GM18858 (cell line): ENCODE data around the gene SND1.
"Not testable (repeated sequence)": the region's sequence is repeated elsewhere in the genome, so short reads cannot be mapped to it uniquely, and the experiment has no call there.

ENCODE experiments used
- ATAC-seq: cut with Tn5 transposase; IDR thresholded peaks from one replicate; pipeline ENCODE4 v1.9.1; 2021; ENCODE audit not compliant: unreplicated experiment

SND1 gene

DNA sequence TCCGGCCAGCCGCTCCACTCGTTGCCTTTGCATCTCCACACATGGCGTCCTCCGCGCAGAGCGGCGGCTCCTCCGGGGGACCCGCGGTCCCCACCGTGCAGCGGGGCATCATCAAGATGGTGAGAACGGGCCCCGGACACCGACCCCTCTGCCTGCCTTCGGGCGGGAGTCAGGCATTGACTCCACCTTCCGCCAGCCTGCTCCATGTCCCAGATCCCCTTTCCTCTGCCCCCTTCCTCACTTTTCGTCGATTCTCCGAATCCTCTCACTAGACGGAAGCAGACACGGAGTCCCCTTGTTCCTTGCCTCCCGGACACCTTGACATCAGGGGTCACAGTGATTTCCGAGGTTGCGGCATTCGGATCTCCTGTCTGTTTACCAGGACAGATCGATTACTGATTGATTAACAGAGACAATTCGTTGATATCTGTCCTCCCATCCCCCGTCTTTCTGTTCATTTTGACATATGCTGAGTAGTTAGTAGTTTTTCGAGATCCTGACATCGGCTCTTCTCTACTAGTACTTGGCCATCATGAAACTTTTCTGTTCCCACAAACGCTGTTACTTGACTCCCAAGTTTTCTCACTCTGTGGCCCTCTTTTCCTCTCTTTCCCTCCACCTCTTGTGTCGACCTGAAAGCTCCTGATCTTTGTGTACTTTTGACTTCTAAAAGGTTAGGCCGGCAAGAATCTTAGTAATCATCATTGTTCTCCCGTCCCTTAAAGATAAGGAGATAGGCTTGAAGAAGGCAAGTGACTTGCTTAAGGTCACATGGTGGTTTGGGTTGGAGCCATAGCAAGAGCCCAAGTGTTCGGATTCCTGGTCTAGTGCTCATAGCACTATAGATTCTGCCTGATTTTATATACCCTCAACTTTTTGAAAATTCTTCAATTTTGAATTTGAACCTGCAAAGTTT is 597 bp downstream of the SND1 start:
- ATAC-seq, result peak; percentile 2

DNA sequence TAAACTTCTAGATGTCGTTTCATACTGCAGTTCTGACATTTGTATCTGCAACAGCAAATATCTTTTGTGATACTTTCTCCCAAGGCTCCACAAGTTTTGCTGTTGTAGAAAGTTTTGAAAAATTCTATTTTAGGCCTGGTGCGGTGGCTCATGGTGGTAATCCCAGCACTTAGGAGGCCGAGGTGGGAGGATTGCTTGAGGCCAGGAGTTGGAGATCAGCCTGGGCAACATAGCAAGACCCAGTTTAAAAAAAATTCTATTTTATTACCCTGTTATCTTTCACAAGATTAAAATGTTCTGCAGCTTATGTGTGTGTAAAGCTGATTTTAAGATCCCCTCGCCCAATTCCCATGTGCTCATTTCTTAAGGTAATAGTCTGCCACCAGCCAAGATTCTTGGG is 1.4 kb downstream of the SND1 start:
- no peak for ATAC-seq

DNA sequence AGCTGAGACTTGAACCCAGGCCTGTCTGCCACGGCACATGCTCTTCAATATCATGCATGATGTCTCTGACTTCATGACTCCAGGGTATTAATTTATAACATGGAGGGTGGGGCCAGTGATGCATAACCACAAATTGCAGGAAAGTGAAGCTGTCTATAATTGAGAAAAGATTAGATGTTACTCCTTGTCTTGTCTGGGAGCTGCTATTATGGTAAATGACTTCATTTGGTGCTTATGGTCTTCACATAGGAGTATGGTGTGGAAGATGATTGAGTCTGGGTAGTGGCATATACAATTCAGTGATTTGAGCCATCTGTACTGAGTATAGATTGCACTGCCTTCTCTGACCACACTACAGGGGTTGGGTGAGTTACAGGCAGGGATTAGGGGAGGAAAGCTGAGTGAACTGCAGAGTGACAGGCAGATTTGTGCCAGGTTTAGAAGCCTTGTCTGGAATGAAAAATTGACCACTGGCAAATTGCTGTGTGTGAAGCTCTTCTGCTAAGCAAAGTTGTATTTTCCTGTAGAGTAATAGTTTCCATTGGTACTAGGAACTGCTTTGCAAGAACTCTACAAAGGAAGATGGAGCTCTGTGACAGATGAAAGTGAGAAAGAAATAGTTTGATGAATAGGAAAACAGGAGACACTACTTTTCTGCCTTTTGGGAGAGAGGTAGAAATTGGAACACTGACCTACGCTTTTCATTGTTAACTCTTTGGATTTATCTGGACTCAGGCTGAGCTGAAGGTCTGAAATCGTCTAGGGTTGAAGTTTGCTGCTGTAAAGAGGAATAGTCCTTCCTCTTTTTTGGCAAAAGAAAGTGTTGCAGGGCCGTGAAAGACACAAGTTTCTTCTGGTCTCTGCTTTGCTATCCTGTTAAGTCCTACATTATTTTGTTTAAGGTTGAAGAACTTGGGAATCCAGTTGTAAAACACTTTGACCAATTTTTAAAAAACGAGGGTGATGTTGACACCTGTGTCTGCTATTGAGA is 2.7 kb downstream of the SND1 start:
- no peak for ATAC-seq

DNA sequence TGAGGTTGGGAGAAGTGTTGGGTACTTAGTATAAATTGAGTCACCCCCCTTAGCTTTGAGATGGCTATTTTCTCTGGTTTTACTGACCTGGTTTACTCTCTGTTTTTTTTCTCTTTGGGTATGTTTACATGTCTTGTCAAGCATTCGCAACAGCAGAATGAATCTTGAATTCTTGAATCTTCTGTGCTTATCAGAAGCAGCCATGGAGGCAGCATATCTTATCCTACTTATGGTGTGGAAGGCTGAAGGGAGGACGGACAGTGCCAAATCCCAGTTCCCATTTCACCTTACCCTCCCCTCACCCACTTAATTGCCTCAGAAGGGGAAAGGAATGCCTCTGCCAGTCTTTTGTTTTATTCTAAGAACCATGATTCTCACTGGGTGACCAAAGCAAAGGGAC is 3.7 kb downstream of the SND1 start:
- no peak for ATAC-seq

DNA sequence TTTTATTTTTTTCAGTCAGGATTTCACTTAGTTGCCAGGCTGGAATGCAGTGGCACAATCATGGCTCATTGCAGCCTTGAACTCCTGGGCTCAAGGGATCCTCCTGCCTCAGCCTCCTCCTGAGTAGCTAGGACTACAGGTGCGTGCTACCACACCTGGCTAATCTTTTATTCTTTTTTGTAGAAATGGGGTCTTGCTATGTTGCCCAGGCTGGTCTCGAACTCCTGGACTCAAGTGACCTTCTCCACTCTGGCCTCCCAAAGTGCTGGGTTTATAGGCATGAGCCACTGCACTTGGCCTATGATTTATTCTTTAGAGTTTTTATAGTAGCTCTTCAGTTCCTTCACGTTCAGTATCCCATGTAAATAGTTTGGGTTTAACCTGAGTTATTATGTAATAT is 5.5 kb downstream of the SND1 start:
- no peak for ATAC-seq

DNA sequence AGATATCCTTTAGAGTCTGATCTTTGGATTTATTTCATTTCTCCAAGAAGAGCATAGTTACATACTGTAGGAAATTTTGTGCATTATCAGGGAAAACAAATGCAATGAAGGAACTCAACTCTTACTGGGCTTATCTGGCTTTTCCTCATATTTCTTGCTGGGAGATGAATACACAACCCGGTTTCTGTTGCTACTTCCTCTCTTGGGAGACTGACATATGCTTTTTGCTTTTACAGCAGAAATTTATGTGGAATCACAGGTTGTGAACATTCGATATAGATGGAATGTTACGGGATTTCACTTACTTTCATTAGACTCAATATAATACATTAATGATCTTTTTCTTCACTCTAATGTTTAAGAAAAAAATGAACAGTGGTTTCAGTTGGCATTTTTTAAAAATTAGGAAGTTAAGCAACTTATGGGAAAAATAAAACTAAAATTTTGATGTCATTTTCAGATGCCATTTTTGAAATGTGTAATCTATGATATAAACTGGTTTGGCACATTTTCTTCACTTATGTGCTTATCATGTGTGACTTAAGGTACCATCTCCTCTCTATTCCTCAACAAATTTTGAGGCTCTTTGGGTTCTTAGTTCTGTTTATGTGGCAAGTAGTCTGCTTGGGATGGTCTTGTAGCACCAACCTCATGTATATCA is 7.1 kb downstream of the SND1 start:
- ATAC-seq, result no peak

DNA sequence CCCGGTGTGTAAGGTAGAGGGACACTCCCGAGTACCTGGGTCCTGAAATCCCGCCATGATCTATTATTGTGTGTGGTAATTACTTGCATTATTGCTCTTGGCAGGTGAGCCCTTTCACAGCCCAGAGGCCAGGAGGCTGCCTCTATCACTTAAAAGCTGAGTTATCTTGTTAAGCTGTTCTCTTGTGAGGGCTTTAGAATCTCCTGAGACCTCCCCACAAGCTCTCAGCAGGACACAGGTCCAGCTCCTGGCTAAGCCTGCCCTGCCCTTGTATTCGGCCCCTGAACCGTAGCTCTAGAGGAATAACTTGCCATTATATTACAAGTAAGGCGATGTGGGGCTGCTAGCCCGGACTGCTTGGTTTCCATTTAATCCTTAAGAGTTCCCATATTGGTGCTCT is 13.9 kb downstream of the SND1 start:
- no peak for ATAC-seq

DNA sequence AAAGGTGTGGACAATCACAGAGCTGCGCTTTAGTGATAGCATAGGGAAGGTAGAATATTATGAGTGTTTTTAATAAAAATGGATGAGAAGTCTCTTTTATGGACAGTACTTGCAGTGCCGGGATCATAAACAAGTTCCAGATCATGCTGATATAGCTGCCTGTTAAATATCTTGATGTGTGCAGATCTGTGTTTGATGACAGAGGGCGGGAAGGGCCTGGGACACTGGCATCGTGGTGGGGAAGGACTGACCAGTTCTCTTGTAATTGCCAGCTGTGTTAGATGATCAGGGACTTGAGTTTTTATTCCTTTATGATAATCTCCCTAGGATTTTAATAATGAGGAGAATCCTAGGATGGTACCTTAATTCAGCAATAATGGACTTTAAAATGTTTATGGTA is 14.6 kb downstream of the SND1 start:
- ATAC-seq, result no peak

DNA sequence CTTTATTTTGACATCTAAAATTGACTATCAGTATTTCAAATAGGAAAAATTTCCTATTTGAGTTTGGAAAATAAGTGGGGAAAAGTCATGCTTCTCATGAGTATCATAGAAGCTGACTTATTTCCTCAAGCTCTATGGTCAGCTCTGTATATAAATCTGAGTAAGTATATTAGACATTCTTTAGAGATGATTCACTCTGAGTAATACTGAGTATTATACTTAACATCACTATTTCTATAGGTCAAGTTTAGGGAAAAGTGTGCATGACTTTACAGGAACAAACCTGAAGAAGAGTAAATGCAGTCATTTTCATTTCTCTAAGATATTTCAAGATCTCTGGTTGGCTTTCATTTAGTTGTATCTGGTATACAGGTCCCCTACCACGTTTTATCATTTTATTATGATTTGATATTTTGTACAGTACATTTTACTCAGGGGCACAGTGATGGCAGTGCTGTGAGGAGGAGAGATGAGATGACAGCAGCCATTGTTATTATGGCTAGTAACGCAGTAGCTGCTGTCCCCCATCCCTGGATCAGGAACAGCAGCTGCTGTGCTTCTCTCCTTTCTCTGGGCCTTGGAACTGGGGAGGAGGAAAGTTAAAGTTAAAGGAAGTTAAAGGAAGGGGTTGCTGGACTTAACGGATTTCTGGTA is 15.2 kb downstream of the SND1 start:
- ATAC-seq, result peak; percentile 69

DNA sequence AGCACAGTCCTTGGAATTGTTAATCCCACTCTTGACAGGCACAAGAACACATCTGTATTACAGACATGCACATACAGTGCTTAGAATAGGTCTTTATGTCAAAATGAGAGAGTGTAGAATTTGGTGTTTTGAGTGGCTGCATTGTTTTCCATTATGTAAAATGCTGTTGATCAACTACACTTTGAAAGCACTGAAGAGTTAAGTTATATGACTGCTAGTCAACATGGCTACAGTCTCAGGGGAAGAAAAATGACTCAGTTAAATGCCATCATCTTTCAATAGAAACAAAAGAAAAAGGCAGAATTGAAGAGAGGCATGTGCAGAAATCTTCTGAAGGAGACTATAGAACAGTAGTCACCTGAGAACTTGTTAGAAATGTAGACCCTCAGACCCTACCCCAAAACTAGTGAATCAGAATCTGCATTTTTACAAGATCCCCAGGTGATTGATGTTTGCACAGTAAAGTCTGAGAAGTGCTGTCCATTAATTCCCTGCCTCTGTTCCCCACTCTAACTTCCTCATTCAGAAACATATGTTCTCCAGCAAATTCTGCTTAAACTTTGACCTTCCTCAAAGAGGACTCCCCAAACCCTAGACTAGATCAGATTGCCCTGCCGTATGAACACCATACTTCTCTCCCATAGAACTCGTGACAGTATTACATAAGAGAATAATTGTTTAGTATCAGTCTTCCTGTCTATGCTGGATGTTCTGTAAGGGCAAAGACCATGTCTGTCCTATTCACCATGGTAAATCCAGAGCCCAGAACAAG is 16.0 kb downstream of the SND1 start:
- ATAC-seq, result no peak

DNA sequence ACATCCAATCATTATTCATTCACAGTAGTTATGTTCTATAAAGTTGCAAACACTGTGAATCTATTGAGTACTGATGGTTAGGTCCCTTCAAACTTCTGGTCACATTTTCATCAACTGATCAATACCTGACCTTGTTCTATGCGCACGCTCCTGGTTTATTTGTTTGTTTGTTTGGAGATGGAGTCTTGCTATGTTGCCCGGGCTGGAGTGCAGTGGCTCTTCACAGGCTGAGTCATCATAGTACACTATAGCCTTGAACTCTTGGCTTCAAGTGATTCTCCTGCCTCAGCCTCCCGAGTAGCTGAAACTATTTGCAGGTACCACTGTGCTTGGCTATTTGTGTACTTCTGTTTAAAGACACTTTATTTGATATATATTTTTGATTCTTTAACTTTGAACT is 19.3 kb downstream of the SND1 start:
- ATAC-seq, result no peak

DNA sequence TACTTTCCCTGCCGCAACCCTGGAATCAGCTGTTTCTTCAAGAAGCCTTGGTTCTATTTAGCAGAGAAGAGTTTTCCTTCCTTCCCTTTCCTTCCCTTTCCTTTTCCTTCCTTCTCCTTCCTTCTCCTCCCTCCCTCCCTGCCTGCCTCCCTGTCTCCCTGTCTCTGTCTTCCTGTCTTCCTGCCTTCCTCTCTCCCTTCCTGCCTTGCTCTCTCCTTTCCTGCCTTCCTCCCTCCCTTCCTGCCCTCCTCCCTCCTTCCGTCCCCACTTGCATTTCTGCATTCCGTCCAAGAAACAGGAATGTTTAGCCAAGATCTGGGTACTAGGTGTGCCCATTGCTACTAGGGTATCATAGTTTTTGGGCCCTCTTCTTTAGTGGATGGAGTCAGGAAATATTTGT is 21.9 kb downstream of the SND1 start:
- no peak for ATAC-seq

DNA sequence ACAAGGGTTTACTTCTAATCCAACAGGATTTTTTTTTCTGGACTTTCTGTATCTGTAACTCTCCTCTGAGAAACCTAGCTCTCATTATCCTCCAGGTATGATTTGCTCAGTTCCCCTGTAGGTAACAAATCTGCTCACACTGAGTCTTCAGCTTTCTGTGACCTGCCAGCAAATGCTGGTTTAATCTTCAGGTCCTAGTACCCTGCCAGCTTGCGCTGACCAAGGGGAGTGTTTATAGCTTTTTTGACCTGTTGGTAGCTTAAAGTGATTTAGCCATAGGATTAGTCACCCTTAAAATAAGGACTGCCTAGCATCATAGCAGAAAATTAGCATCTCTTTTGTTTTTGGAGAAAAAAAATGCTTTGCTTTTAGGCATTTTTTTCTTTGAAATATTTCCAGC is 22.4 kb downstream of the SND1 start:
- ATAC-seq, result no peak

DNA sequence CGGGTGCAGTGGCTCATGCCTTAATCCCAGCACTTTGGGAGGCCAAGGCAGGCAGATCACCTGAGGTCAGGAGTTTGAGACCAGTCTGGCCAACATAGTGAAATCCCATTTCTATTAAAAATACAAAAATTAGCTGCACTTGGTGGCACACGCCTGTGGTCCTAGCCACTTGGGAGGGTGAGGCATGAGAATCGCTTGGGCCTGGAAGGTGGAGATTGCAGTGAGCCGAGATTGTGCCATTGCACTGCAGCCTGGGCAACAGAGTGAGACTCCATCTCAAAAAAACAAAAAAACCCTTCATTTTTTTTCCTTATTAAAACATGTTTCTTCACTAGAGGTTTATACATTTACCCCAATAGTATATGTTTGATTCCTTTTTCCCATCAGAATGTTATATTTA is 22.9 kb downstream of the SND1 start:
- not testable (repeated sequence) for ATAC-seq

DNA sequence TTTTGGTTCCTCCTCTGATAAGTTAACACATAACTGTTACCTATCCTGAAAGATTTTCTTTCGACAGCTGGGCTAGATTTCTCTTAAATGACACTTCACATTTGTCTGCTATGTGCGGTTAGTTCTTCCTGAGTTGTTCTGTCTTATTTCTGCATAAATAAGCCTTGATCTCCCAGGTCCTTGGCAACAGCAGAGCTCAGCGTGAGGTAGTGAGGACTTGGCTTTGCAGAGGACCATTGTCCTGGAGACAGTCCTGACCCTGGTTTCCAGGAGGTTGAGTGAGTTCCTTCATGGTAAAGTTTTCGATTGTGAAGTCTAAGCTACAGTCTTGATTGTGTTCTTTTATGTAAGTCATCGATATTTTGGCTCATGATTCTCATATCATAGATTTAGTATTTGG is 23.7 kb downstream of the SND1 start:
- ATAC-seq, result no peak

DNA sequence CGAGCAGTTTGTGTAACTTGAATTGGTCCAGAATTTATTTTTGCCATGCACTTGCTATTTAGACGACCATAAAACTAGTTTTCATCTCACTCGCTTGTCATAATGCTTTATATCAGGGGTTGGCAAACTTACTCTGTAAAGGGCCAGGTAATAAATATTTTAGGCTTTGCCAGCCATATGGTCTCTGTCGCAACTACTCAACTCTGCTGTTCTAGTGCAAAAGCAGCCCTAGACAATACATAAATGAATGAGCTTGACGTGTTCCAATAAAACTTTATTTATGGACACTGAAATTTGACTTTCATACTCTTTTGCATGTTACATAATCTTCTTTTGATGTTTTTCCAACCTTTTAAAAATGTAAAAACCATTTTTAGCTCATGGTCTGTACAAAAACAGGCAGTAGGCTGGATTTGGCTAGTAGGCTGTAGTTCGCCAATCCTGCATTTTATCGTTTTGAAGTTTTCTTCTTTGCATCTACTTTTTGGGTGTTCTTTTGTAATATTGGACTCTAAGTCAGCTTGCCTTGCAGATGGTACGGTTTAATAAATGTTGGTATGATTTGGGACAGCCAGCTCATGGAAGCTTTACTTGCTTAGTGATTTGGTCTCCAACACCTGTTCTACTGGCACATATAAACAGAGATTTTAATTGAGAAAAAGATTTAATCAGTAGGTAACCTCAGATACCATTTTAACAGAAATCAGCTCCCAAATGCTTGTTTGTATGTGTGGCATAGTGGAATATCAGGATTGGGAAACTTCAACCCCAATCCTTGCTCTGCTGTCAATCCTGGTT is 25.6 kb downstream of the SND1 start:
- no peak for ATAC-seq

DNA sequence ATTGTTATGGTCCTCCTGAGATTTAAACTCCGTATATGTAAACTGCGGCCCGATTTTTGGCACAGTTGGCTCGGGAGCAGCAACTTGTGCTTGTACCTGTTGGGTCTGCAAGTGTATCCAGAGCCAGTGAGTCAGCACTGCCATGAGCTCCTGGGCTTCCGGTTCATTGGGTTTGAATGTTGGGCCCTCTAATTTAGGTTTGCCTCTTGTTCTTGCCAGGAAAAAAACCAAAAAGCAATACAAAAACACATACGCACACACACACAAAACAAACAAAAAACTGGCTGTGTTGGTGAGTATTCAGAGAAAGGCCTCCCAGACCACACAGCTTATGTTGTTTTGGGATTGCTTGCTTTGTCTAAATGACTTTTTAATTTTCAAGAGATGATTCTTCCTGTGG is 26.3 kb downstream of the SND1 start:
- no peak for ATAC-seq

DNA sequence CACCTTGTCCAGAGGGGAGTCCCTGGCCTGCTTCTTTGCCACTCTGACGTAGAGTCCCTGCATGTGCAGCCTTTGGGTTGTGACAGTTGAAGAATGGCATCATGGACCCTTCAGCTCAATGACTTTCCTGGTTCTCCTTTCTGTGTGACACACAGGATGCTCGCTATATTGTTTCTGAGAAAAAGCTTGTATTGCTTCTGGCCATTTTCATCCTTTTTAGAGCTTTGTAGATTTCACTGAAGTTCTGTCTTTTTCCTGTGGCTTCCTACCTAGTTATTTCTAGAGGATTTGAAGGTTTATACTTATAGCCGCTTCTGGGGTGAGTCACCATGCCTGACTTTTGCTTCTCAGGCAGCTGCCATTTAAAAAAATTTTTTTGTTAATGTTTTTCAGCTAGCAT is 27.0 kb downstream of the SND1 start:
- peak; percentile 86 for ATAC-seq

DNA sequence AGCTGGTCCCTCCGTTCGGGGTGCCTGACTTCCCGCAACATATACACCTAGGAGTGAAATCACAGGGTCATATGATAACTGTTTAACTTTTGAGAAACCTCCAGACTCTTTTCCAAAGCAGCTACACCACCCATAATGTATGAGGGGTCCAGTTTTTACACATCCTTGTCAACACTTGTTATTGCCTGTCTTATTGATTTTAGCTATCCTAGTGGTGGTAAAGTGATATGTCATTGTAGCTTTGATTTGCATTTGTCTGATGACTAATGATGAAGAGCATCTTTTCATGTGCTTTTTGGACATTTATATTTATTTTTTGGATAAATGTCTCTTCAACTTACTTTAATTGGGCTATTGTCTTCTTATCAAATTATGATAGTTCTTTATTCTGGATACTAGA is 29.0 kb downstream of the SND1 start:
- ATAC-seq, result no peak
